ENCODE data around the gene KPTN. TPM values are rescaled to one million over a fixed set of nuclear protein-coding genes. Genes with fewer than 3 reads are reported as not detected.

The KPTN gene
- total and polyA plus RNA-seq, 2 experiments from 2014 or later: 10.1 to 22.6 TPM

DNA sequence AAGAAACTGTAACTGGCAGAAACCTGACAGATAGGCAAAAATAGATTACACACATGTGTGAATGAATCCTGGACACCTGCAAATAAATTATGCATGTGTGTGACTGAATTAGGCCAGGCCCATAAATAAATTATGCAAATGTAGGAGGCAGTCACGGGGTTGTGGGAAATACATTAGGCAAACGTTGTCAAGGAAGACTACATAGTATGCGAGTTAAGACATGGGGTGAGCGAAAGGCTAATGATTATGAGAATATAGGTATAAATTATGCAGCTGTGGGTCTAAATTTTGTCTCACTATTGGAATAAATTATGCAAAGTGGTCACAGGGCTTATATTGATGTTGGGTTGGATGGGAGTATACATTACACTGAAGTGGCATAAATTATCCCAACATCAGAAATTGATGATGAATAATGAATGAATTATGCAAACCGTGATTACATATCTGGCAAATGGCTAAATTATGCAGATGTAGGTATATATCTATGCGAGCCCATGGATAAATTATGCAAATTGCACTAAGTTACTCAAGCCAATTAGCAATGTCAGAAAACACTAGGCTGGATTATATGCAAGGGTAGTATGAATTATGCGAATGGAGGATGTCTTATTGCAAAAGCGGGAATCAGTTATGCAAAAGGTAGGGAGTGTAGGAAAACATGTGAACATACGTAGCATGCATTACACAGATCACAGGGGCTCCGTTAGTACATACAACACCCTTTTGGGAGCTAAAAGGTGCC, 19.2 kb downstream of the KPTN start:
- Histone ChIP-seq H3K9me3 (ENCODE audit: low read depth) (no peaks in the 10 kb centered on the region), H4K20me1 (ENCODE audit: insufficient read depth, poor library complexity, severe bottlenecking) (no peaks in the 10 kb centered on the region), H3K9me2 (replicated peaks; ENCODE audit: insufficient read depth) (no peaks in the 10 kb centered on the region), H3K4me3 (no peak overlapping the region), H3K36me3 (replicated peaks; ENCODE audit: insufficient read depth, low read depth) (no peaks in the 10 kb centered on the region), H3K4me2 (no peak overlapping the region), H3K27ac (no peak overlapping the region), H3K27me3 (peaks cover 40% of the 10 kb centered on the region), H2AFZ (no peak overlapping the region), H3K4me1 (ENCODE audit: insufficient read depth) (no peaks in the 10 kb centered on the region), H3K79me2 (no peaks in the 10 kb centered on the region)
- no peak for DNase-seq (ENCODE audit: low spot score)
- WGBS (ENCODE audit: low lambda C conversion rate, missing lambda C conversion rate): 77% methylated on average over 10 of the region's 10 CpGs
- TF ChIP-seq EZH2 (IDR thresholded peaks at IDR 0.05; ENCODE audit: borderline replicate concordance) (no peak), EZH2phosphoT487 (IDR thresholded peaks at IDR 0.05; ENCODE audit: low read depth, severe bottlenecking, unreplicated experiment) (no peak)
- TF ChIP-seq, protein P1, sequence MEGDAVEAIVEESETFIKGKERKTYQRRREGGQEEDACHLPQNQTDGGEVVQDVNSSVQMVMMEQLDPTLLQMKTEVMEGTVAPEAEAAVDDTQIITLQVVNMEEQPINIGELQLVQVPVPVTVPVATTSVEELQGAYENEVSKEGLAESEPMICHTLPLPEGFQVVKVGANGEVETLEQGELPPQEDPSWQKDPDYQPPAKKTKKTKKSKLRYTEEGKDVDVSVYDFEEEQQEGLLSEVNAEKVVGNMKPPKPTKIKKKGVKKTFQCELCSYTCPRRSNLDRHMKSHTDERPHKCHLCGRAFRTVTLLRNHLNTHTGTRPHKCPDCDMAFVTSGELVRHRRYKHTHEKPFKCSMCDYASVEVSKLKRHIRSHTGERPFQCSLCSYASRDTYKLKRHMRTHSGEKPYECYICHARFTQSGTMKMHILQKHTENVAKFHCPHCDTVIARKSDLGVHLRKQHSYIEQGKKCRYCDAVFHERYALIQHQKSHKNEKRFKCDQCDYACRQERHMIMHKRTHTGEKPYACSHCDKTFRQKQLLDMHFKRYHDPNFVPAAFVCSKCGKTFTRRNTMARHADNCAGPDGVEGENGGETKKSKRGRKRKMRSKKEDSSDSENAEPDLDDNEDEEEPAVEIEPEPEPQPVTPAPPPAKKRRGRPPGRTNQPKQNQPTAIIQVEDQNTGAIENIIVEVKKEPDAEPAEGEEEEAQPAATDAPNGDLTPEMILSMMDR (IDR thresholded peaks at IDR 0.05; ENCODE audit: poor library complexity): no peak

DNA sequence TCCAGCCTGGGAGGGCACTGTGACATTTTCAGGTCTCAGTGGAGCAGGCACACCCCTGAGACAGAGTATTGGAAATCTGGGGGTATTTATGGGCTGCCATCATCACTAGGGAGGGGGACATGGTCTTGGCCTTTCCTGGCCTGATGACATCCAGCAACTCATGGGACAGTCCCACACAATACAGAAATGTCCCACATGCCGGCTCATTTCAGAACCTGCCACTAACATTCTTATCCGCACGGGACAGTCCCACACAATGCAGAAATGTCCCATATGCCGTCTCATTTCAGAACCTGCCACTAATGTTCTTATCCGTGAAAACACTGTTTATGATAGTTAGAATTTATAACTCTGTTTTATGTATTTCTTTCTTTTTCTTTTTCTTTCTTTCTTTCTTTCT, 22.1 kb downstream of the KPTN start:
- Histone ChIP-seq H3K79me2 (no peaks in the 10 kb centered on the region), H2AFZ (no peak overlapping the region), H3K9me3 (ENCODE audit: low read depth) (no peaks in the 10 kb centered on the region), H3K9me2 (replicated peaks; ENCODE audit: insufficient read depth) (no peaks in the 10 kb centered on the region), H3K4me3 (no peak overlapping the region), H3K27me3 (peaks cover 41% of the 10 kb centered on the region), H3K4me2 (no peak overlapping the region), H4K20me1 (ENCODE audit: insufficient read depth, poor library complexity, severe bottlenecking) (no peaks in the 10 kb centered on the region), H3K27ac (no peak overlapping the region), H3K4me1 (ENCODE audit: insufficient read depth) (no peaks in the 10 kb centered on the region), H3K36me3 (replicated peaks; ENCODE audit: insufficient read depth, low read depth) (no peaks in the 10 kb centered on the region)
- TF ChIP-seq EZH2 (IDR thresholded peaks at IDR 0.05; ENCODE audit: borderline replicate concordance): no peak
- TF ChIP-seq, protein P1 (IDR thresholded peaks at IDR 0.05; ENCODE audit: poor library complexity): no peak
- no peak for TF ChIP-seq EZH2phosphoT487 (IDR thresholded peaks at IDR 0.05; ENCODE audit: low read depth, severe bottlenecking, unreplicated experiment)
- WGBS (ENCODE audit: low lambda C conversion rate, missing lambda C conversion rate): 80% methylated on average over 5 of the region's 5 CpGs
- DNase-seq (ENCODE audit: low spot score): no peak

DNA sequence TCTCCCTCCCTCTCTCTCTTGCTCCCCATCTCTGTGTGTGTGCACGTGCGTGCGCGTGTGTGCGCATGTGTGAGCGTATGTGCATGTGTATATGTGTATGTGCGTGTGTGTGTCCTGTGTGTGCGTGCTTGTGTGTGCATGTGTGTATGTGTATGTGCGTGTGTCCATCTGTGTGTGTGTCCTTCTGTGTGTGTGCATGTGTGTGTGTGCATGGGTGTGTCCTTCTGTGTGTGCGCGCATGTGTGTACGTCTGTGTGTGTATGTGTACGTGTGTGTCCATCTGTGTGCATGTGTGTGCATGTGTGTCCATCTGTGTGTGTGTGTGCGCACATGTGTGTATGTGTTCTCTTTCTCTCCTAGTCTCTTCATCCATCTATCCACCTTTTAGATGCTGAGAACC, 24.5 kb downstream of the KPTN start:
- no peaks in the 10 kb centered on the region for H3K79me2 ChIP-seq
- H3K36me3 ChIP-seq (replicated peaks; ENCODE audit: insufficient read depth, low read depth): no peaks in the 10 kb centered on the region
- WGBS (ENCODE audit: low lambda C conversion rate, missing lambda C conversion rate): 94% methylated on average over 14 of the region's 14 CpGs
- no peak for DNase-seq (ENCODE audit: low spot score)
- H3K4me2 ChIP-seq: no peak overlapping the region
- H3K9me2 ChIP-seq (replicated peaks; ENCODE audit: insufficient read depth): no peaks in the 10 kb centered on the region
- TF ChIP-seq EZH2 (IDR thresholded peaks at IDR 0.05; ENCODE audit: borderline replicate concordance) (no peak), EZH2phosphoT487 (IDR thresholded peaks at IDR 0.05; ENCODE audit: low read depth, severe bottlenecking, unreplicated experiment) (no peak)
- TF ChIP-seq, protein P1 (IDR thresholded peaks at IDR 0.05; ENCODE audit: poor library complexity): no peak
- no peaks in the 10 kb centered on the region for H3K9me3 ChIP-seq (ENCODE audit: low read depth)
- no peak overlapping the region for H3K27ac ChIP-seq
- H3K4me1 ChIP-seq (ENCODE audit: insufficient read depth): no peaks in the 10 kb centered on the region
- no peak overlapping the region for H2AFZ ChIP-seq
- peaks cover 35% of the 10 kb centered on the region for H3K27me3 ChIP-seq
- H4K20me1 ChIP-seq (ENCODE audit: insufficient read depth, poor library complexity, severe bottlenecking): no peaks in the 10 kb centered on the region
- H3K4me3 ChIP-seq: no peak overlapping the region

Measured in hepatocyte (in vitro differentiated cells).